Peyer's patch (tissue), 4 donors: Measurements from ENCODE around the gene CDK17.

ENCODE experiments used
- POLR2A ChIP-seq, 2 donors: fragments of 450-650 bp; IDR thresholded peaks; one replicate each; pipeline ENCODE4 v1.5.1; 2017; ENCODE audit warnings: antibody characterized with exemption in 2 of 2, mild to moderate bottlenecking in 2 of 2, moderate library complexity in 2 of 2
- TF ChIP-seq, protein P1 (sequence below), 6 experiments: fragments of 450-650 bp in 4 of 6; fragments of 200-600 bp in 2 of 6; sonication (generic) in 1 of 6; IDR thresholded peaks; one replicate each; pipeline ENCODE4 v1.5.1; 2017 to 2019; ENCODE audit warnings: antibody characterized with exemption in 6 of 6, mild to moderate bottlenecking in 3 of 6, moderate library complexity in 1 of 6

DNA sequence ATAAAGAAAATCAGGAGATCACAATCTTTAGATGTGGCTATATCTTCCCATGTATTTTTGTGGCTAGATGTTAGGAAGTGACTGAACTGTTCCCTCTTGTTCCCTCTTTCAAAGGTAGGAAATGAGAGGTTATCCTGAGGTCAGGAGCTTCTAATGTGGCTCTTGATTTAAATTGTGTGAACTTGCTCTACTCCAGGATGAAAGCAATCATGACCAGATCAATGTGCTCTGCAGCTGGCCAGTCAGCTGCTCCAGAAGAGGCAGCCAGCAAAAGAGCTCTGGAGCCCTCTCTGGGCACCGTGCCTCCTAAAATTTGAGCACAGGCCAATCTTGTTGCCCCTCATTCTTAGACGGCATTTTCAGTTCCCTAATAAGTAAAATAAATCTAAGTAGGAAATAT lies 32.0 kb downstream of the CDK17 start:
- TF ChIP-seq, protein P1, sequence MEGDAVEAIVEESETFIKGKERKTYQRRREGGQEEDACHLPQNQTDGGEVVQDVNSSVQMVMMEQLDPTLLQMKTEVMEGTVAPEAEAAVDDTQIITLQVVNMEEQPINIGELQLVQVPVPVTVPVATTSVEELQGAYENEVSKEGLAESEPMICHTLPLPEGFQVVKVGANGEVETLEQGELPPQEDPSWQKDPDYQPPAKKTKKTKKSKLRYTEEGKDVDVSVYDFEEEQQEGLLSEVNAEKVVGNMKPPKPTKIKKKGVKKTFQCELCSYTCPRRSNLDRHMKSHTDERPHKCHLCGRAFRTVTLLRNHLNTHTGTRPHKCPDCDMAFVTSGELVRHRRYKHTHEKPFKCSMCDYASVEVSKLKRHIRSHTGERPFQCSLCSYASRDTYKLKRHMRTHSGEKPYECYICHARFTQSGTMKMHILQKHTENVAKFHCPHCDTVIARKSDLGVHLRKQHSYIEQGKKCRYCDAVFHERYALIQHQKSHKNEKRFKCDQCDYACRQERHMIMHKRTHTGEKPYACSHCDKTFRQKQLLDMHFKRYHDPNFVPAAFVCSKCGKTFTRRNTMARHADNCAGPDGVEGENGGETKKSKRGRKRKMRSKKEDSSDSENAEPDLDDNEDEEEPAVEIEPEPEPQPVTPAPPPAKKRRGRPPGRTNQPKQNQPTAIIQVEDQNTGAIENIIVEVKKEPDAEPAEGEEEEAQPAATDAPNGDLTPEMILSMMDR (IDR thresholded peaks at IDR 0.05): no peak
- TF ChIP-seq POLR2A (IDR thresholded peaks at IDR 0.05): no peak
